Measurements from ENCODE around the gene TENM4.

DNA sequence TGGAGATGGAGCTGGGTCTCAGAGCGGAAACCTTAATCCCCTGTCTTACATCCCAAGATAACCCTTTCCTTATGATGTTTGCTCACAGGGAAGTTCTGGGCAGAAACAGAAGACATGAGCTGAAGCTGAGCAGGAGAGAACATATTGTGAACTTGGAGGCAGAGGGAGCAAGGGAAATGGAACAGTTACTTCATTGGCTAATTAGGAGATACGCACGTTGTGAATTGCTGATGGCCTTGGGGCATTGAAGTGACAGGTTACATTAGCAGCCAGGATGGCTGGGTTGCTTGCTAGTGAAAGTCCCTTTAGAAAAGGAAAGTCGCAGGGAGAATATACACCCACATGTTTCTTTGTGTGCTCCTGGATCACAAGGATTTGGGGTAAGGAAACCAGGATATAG lies 48.7 kb downstream of the TENM4 start:
- TF ChIP-seq, protein P1, sequence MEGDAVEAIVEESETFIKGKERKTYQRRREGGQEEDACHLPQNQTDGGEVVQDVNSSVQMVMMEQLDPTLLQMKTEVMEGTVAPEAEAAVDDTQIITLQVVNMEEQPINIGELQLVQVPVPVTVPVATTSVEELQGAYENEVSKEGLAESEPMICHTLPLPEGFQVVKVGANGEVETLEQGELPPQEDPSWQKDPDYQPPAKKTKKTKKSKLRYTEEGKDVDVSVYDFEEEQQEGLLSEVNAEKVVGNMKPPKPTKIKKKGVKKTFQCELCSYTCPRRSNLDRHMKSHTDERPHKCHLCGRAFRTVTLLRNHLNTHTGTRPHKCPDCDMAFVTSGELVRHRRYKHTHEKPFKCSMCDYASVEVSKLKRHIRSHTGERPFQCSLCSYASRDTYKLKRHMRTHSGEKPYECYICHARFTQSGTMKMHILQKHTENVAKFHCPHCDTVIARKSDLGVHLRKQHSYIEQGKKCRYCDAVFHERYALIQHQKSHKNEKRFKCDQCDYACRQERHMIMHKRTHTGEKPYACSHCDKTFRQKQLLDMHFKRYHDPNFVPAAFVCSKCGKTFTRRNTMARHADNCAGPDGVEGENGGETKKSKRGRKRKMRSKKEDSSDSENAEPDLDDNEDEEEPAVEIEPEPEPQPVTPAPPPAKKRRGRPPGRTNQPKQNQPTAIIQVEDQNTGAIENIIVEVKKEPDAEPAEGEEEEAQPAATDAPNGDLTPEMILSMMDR (IDR thresholded peaks at IDR 0.05), result no peak
- TF ChIP-seq EZH2 (IDR thresholded peaks at IDR 0.05) (no peak), EZH2phosphoT487 (IDR thresholded peaks at IDR 0.05) (no peak)

All from neural progenitor cell (in vitro differentiated cells).